Retinal pigment epithelial cell (primary cell): Measurements from ENCODE around the gene MYH9.

Source experiments
- DNase-seq: peaks from one replicate; pipeline ENCODE4 v3.0.0-alpha.2; 2010; ENCODE audit warnings: low read depth
- H3K4me3 ChIP-seq: 2 replicates; pipeline ENCODE4 v1.5.1; 2011; ENCODE audit warnings: mild to moderate bottlenecking, low read length, control low read depth, moderate library complexity
- TF ChIP-seq, protein P1 (sequence below): conservative IDR thresholded peaks from 2 replicates; pipeline ENCODE4 v1.5.1; 2011; ENCODE audit warnings: low read depth, low read length, control low read depth, inconsistent platforms

MYH9 gene

DNA sequence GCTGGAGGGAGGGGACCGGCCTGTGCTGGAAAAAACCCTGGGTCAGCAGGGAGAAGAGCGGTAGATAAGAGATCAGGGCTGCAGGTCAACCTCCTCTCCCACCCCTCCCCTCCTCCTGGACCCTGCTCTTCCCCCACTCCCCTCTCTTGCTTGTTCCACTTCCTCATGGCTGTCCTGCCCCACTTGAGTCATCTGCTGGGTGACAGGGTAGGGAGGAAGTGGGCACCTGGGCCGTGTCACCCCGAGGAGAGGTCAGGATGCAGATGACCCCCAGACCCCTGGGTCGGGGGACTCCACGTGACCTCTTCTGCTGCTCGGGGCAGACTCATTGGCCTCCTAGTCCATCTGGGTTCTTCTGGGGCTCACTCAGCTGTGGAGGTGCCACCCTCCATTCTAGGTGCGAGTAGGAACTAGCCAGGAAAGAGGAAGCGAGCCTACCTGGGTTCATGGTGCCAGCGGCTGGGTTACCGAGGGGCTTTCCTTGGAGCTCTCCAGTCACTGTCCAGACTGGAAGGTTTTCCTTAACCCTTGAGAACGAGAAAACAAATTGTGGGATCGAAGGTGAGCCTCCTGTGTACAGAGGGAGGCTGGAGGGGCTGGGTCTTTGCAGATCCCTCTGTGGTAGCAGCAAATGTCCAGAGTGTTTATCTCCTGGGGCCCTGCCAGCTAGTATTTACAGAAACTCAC, 154.9 kb downstream of the MYH9 start:
- TF ChIP-seq, protein P1, sequence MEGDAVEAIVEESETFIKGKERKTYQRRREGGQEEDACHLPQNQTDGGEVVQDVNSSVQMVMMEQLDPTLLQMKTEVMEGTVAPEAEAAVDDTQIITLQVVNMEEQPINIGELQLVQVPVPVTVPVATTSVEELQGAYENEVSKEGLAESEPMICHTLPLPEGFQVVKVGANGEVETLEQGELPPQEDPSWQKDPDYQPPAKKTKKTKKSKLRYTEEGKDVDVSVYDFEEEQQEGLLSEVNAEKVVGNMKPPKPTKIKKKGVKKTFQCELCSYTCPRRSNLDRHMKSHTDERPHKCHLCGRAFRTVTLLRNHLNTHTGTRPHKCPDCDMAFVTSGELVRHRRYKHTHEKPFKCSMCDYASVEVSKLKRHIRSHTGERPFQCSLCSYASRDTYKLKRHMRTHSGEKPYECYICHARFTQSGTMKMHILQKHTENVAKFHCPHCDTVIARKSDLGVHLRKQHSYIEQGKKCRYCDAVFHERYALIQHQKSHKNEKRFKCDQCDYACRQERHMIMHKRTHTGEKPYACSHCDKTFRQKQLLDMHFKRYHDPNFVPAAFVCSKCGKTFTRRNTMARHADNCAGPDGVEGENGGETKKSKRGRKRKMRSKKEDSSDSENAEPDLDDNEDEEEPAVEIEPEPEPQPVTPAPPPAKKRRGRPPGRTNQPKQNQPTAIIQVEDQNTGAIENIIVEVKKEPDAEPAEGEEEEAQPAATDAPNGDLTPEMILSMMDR, result no peak
- no peak for DNase-seq

More for the DNA sequence above, 154.9 kb downstream of the MYH9 start:
- H3K4me3 ChIP-seq, result no peak overlapping the region
